HL-60 (cell line): Measurements from ENCODE around the gene PTPRO.

Source experiments
- DNase-seq, 2 experiments: peaks; one replicate each; pipeline ENCODE4 v3.0.0-alpha.2; 2010 to 2020; ENCODE audit warnings: low read depth in 1 of 2, low spot score in 1 of 2
- H3K27ac ChIP-seq: fragments of 250-450 bp; sonication (Bioruptor Pico); replicated peaks from 2 replicates; pipeline ENCODE4 v1.5.1; 2020; ENCODE audit warnings: mild to moderate bottlenecking, moderate library complexity
- H3K27me3 ChIP-seq: fragments of 250-450 bp; sonication (Bioruptor Pico); 2 replicates; pipeline ENCODE4 v1.5.1; 2021; ENCODE audit warnings: mild to moderate bottlenecking, moderate library complexity; ENCODE audit not compliant: insufficient read depth, poor library complexity, severe bottlenecking
- H3K4me3 ChIP-seq: replicated peaks from 2 replicates; pipeline ENCODE4 v1.5.1; 2011; ENCODE audit warnings: mild to moderate bottlenecking, control low read depth, low read length; ENCODE audit not compliant: insufficient read depth
- CTCF ChIP-seq: IDR thresholded peaks from one replicate; pipeline ENCODE4 v1.5.1; 2011; ENCODE audit warnings: low read length, control low read depth, inconsistent platforms; ENCODE audit not compliant: insufficient read depth
- GABPA ChIP-seq: IDR thresholded peaks from 2 replicates; pipeline ENCODE4 v1.6.1; 2012; ENCODE audit warnings: low read depth
- POLR2AphosphoS5 ChIP-seq: IDR thresholded peaks from 2 replicates; pipeline ENCODE4 v1.6.1; 2012; ENCODE audit warnings: low read depth
- REST ChIP-seq: IDR thresholded peaks from 2 replicates; pipeline ENCODE4 v1.6.1; 2012; ENCODE audit warnings: low read depth; ENCODE audit not compliant: insufficient replicate concordance
- SPI1 ChIP-seq: IDR thresholded peaks from 2 replicates; pipeline ENCODE4 v1.6.1; 2012; ENCODE audit warnings: low read depth, mild to moderate bottlenecking, borderline replicate concordance

Gene PTPRO

GRCh38 chr12:15446807-15447206 is 124.5 kb downstream of the PTPRO start:
- DNase-seq: no peak
- no peak overlapping the region for H3K27ac ChIP-seq
- H3K4me3 ChIP-seq: no peak overlapping the region
- no peaks in the 10 kb centered on the region for H3K27me3 ChIP-seq
- no peak for TF ChIP-seq CTCF
- TF ChIP-seq SPI1: no peak
- no peak for TF ChIP-seq GABPA
- no peak for TF ChIP-seq REST
- TF ChIP-seq POLR2AphosphoS5: no peak

GRCh38 chr12:15453613-15454012 is 131.3 kb downstream of the PTPRO start:
- peak; percentile 20 to 28 for DNase-seq
- H3K4me3 ChIP-seq: no peak overlapping the region
- TF ChIP-seq SPI1 (0 out of 2 replicates have a peak, but pooled peaks have one; percentile 46), POLR2AphosphoS5 (no peak)
- H3K27ac ChIP-seq: no peak overlapping the region
- H3K27me3 ChIP-seq: no peaks in the 10 kb centered on the region

GRCh38 chr12:15458008-15458407 is 135.7 kb downstream of the PTPRO start:
- H3K27me3 ChIP-seq: no peaks in the 10 kb centered on the region
- DNase-seq: no peak
- no peak overlapping the region for H3K27ac ChIP-seq
- no peak for TF ChIP-seq CTCF
- TF ChIP-seq SPI1: no peak
- no peak for TF ChIP-seq REST
- no peak for TF ChIP-seq GABPA
- no peak for TF ChIP-seq POLR2AphosphoS5
- no peak overlapping the region for H3K4me3 ChIP-seq

GRCh38 chr12:15468911-15469310 is 146.6 kb downstream of the PTPRO start:
- Histone ChIP-seq H3K27me3 (no peaks in the 10 kb centered on the region), H3K27ac (no peak overlapping the region), H3K4me3 (no peak overlapping the region)
- DNase-seq: no peak
- TF ChIP-seq SPI1: no peak
- no peak for TF ChIP-seq REST
- TF ChIP-seq POLR2AphosphoS5: no peak
- TF ChIP-seq CTCF: no peak
- no peak for TF ChIP-seq GABPA
